Lower leg skin (tissue), 4 donors: ENCODE data around the gene NQO1. TPM values are rescaled to one million over a fixed set of nuclear protein-coding genes. Genes with fewer than 3 reads are reported as not detected.

ENCODE experiments used
- DNase-seq, 2 donors: peaks; one replicate each; pipeline ENCODE4 v3.0.0-alpha.2; 2019; ENCODE audit warnings: low spot score in 2 of 2
- H3K4me3 ChIP-seq: fragments of 200-600 bp; sonication (generic); 2 replicates; pipeline ENCODE4 v1.5.1; 2017; ENCODE audit warnings: mild to moderate bottlenecking, low read depth; ENCODE audit not compliant: poor library complexity, severe bottlenecking
- POLR2A ChIP-seq, 2 donors: fragments of 450-650 bp; IDR thresholded peaks; one replicate each; pipeline ENCODE4 v1.6.1; 2016 to 2017; ENCODE audit warnings: antibody characterized with exemption in 2 of 2, mild to moderate bottlenecking in 1 of 2, moderate library complexity in 1 of 2
- WGBS, 2 donors: methylation state at CpG; one replicate each; pipeline ENCODE4 v1.1.5; 2018; 5-methylcytosine and 5-hydroxymethylcytosine counted together
- intact Hi-C: fragments of 100-400 bp; cut with DNase I; formaldehyde crosslinking; loops from one replicate; pipeline ENCODE4 v1.15.0; 2023; ENCODE audit warnings: low total_unique reads
- total RNA-seq, 4 donors: library from RNA; depleted of rRNA; stranded (reverse); fragments of >200 nt; gene quantifications; one replicate each; pipeline ENCODE4 v1.1.0, GENCODE V29; 2016
- TF ChIP-seq, protein P1 (sequence below), 3 donors: fragments of 450-650 bp; IDR thresholded peaks; one replicate each; pipeline ENCODE4 v1.5.1; 2016; ENCODE audit warnings: antibody characterized with exemption in 3 of 3, mild to moderate bottlenecking in 3 of 3, moderate library complexity in 2 of 3

NQO1 gene
- total RNA-seq, 4 donors from 2014 or later, result 8.8 to 27.3 (median 14.8) TPM

DNA sequence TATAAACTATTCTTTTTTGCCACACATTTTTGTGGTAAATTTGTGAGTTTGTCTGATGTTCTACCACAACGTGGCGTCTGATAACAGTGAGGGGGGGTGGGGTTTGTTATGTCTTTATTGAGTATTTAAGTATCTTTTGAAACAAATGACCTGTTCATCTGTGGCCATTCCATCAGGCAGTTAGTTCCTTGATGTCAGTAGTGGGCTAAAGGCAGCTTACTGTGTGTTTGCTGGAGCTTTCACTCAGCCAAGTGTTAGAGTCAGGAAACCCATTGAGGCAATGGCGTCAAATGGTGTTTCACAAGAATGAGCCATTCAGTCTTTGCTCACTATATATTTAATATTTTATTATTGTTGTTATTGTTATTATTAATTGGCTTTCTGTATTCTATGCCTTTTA is 28.0 kb downstream of the NQO1 start:
- DNase-seq, result no peak
- 90 to 92% methylated on average over 3 of the region's 3 CpGs for WGBS, 2 donors
- H3K4me3 ChIP-seq, result no peak overlapping the region
- TF ChIP-seq POLR2A (IDR thresholded peaks at IDR 0.05), result no peak
- intact Hi-C loops, result loop anchor here (5.0 kb wide), 1 partner anchor 649 kb away; the partner anchor contains the start of gene DDX19A

DNA sequence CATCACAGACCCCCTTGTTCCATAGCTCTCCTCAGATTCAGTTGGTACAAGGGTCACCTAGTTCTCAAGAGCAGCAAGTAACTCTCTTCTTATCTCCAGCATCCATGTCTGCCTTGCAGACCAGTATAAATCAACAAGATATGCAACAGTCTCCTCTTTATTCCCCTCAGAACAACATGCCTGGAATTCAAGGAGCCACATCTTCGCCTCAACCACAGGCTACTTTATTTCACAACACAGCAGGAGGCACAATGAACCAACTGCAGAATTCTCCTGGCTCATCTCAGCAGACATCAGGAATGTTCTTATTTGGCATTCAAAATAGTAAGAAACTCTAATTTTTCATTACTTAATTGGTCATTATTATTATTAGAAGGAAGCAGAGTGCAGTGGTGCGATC is 32.4 kb downstream of the NQO1 start:
- H3K4me3 ChIP-seq, result no peak overlapping the region
- intact Hi-C loops, result no loop called here
- DNase-seq, result no peak
- 98% methylated on average over 2 of the region's 2 CpGs for WGBS, 2 donors
- TF ChIP-seq, protein P1, sequence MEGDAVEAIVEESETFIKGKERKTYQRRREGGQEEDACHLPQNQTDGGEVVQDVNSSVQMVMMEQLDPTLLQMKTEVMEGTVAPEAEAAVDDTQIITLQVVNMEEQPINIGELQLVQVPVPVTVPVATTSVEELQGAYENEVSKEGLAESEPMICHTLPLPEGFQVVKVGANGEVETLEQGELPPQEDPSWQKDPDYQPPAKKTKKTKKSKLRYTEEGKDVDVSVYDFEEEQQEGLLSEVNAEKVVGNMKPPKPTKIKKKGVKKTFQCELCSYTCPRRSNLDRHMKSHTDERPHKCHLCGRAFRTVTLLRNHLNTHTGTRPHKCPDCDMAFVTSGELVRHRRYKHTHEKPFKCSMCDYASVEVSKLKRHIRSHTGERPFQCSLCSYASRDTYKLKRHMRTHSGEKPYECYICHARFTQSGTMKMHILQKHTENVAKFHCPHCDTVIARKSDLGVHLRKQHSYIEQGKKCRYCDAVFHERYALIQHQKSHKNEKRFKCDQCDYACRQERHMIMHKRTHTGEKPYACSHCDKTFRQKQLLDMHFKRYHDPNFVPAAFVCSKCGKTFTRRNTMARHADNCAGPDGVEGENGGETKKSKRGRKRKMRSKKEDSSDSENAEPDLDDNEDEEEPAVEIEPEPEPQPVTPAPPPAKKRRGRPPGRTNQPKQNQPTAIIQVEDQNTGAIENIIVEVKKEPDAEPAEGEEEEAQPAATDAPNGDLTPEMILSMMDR (IDR thresholded peaks at IDR 0.05), result no peak
- no peak for TF ChIP-seq POLR2A (IDR thresholded peaks at IDR 0.05)

DNA sequence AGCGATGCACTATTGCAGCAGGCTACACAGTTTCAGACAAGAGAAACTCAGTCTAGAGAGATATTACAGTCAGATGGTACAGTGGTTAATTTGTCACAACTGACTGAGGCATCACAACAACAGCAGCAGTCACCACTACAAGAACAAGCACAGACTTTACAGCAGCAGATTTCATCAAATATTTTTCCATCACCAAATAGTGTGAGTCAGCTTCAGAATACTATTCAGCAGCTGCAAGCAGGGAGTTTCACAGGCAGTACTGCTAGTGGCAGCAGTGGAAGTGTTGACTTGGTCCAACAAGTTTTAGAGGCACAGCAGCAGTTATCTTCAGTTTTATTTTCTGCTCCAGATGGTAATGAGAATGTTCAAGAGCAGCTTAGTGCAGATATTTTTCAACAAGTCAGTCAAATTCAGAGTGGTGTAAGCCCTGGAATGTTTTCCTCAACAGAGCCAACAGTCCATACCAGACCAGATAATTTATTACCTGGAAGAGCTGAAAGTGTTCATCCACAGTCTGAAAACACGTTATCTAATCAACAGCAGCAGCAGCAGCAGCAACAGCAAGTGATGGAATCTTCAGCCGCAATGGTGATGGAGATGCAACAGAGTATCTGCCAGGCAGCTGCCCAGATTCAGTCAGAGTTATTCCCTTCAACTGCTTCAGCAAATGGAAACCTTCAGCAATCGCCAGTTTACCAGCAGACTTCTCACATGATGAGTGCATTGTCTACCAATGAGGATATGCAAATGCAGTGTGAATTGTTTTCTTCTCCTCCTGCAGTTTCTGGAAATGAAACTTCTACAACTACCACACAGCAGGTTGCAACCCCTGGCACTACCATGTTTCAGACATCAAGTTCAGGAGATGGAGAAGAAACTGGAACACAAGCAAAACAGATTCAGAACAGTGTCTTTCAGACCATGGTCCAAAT is 34.1 kb downstream of the NQO1 start:
- WGBS, 2 donors, result 72 to 77% methylated on average over 4 of the region's 4 CpGs
- no peak overlapping the region for H3K4me3 ChIP-seq
- intact Hi-C loops, result no loop called here
- TF ChIP-seq POLR2A (IDR thresholded peaks at IDR 0.05), result no peak
- TF ChIP-seq, protein P1 (IDR thresholded peaks at IDR 0.05), result no peak
- no peak for DNase-seq

DNA sequence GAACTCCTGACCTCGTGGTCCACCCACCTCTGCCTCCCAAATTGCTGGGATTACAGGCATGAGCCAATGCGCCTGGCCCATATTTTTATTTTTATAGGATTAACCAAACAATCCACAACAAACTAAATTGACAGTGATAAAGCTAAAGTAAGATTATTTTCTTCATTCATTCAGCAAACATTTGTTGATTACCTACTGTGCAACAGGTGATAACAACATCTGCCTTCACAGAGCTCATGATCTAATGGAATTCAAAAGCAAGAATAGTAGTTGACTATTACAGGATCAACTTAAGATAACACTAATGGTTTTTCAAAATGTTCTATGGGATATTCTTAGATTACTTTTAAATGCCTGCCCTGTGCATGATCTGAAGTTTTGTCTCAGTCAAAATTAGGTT is 37.8 kb downstream of the NQO1 start:
- intact Hi-C loops, result no loop called here
- TF ChIP-seq, protein P1 (IDR thresholded peaks at IDR 0.05), result no peak
- no peak for TF ChIP-seq POLR2A (IDR thresholded peaks at IDR 0.05)
- WGBS, 2 donors, result 93 to 97% methylated on average over 2 of the region's 2 CpGs
- H3K4me3 ChIP-seq, result no peak overlapping the region
- DNase-seq, result no peak

DNA sequence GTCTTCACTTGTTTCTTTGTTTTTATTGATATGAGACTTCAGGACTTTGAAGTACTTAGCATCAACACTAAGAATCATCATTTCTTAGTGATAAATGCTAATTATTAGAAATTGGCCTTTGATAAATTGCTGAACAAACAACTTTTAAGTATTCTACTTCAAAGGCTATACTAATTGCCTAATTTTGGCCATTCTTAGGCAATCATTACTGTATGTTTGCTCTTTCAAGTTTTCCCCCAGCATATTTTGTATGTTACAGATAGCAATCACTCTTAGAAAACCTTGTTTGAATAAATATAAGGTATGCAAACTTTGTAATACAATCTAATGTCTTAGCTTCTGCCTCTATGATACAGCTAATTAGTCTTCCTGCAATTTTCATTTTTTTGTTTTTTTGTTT is 46.0 kb downstream of the NQO1 start:
- DNase-seq, result no peak
- no peak overlapping the region for H3K4me3 ChIP-seq
- intact Hi-C loops, result loop anchor here (5.0 kb wide), 1 partner anchor 97 kb away; no protein-coding TSS in a partner anchor
- no peak for TF ChIP-seq POLR2A (IDR thresholded peaks at IDR 0.05)
- TF ChIP-seq, protein P1 (IDR thresholded peaks at IDR 0.05), result no peak

DNA sequence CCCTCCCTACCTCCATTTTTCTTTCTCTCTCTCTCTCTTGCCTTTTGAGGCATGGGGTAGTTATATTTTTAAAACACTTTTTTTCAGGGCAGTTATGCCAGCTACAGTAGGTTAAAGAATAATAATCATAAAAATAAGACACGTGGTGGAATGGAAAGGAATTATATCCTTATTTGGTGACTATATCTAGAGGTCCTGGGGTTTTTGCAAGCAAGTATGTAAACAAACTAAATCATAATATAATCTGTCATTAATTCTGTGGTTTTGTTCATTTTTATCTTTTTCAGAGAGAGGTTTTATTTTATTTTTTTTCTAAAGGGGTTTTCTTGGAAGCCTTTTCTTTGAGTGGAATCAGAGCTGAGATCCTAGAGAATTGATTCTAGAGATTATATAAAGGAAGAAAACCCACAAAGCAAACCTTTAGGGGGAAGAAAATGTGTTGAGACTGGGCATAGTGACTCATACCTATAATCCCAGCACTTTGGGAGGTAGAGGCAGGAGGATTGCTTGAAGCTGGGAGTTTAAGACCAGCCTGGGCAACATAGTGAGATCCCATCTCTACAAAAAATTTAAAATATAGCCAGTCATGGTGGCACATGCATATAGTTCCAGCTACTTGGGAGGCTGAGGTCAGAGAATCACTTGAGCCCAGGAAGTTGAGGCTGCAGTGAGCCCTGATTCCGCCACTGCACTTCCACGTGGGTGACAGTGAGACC is 53.2 kb downstream of the NQO1 start:
- no peak for TF ChIP-seq POLR2A (IDR thresholded peaks at IDR 0.05)
- TF ChIP-seq, protein P1 (IDR thresholded peaks at IDR 0.05), result no peak
- WGBS, 2 donors, result 67 to 70% methylated on average over 3 of the region's 3 CpGs
- DNase-seq, result no peak
- no peak overlapping the region for H3K4me3 ChIP-seq
- intact Hi-C loops, result no loop called here
